H9 (cell line): ENCODE results near the gene SNX33. TPM values are rescaled to one million over a fixed set of nuclear protein-coding genes. Genes with fewer than 3 reads are reported as not detected.

Experiments
- DNase-seq: peaks from one replicate; pipeline ENCODE4 v3.0.0-alpha.2; 2017
- H2AFZ ChIP-seq: one replicate; pipeline ENCODE4 v1.6.1; 2013; ENCODE audit warnings: mild to moderate bottlenecking, low read length, control low read depth, moderate library complexity
- H2AK5ac ChIP-seq: 2 replicates; pipeline ENCODE4 v1.6.1; 2013; ENCODE audit warnings: low read length, control low read depth, mixed read lengths; ENCODE audit not compliant: insufficient read length
- H2BK120ac ChIP-seq: one replicate; pipeline ENCODE4 v1.6.1; 2013; ENCODE audit warnings: low read depth, mild to moderate bottlenecking, low read length, control low read depth, inconsistent platforms; ENCODE audit not compliant: poor library complexity, severe bottlenecking
- H2BK12ac ChIP-seq: 2 replicates; pipeline ENCODE4 v1.6.1; 2013; ENCODE audit warnings: low read length, control low read depth, mixed read lengths, low read depth; ENCODE audit not compliant: insufficient read length
- H2BK15ac ChIP-seq: 2 replicates; pipeline ENCODE4 v1.6.1; 2013; ENCODE audit warnings: low read depth, low read length, control low read depth
- H2BK20ac ChIP-seq: one replicate; pipeline ENCODE4 v1.6.1; 2013; ENCODE audit warnings: low read depth, mild to moderate bottlenecking, low read length, control low read depth, inconsistent platforms; ENCODE audit not compliant: poor library complexity, severe bottlenecking
- H2BK5ac ChIP-seq: 2 replicates; pipeline ENCODE4 v1.6.1; 2013; ENCODE audit warnings: low read length, control low read depth, mixed read lengths; ENCODE audit not compliant: insufficient read length
- H3K14ac ChIP-seq: 2 replicates; pipeline ENCODE4 v1.6.1; 2013; ENCODE audit warnings: low read length, control low read depth; ENCODE audit not compliant: insufficient read depth
- H3K18ac ChIP-seq: 2 replicates; pipeline ENCODE4 v1.6.1; 2013; ENCODE audit warnings: low read depth, mild to moderate bottlenecking, mixed read lengths, low read length, control low read depth; ENCODE audit not compliant: insufficient read length
- H3K23ac ChIP-seq: 2 replicates; pipeline ENCODE4 v1.6.1; 2013; ENCODE audit warnings: low read length, control low read depth, mixed read lengths, low read depth; ENCODE audit not compliant: insufficient read length
- H3K23me2 ChIP-seq: 2 replicates; pipeline ENCODE4 v1.6.1; 2013; ENCODE audit warnings: low read depth, mild to moderate bottlenecking, mixed read lengths, low read length, control low read depth; ENCODE audit not compliant: insufficient read length, poor library complexity, severe bottlenecking
- H3K27ac ChIP-seq: 2 replicates; pipeline ENCODE4 v1.5.1; 2013; ENCODE audit warnings: low read length, control low read depth, mixed read lengths, low read depth; ENCODE audit not compliant: insufficient read length
- H3K27me3 ChIP-seq: 2 replicates; pipeline ENCODE4 v1.6.1; 2013; ENCODE audit warnings: low read length, control low read depth, inconsistent platforms; ENCODE audit not compliant: insufficient read depth
- H3K4ac ChIP-seq: 2 replicates; pipeline ENCODE4 v1.6.1; 2013; ENCODE audit warnings: low read depth, mild to moderate bottlenecking, control low read depth, inconsistent platforms, low read length, moderate library complexity
- H3K4me1 ChIP-seq: 2 replicates; pipeline ENCODE4 v1.6.1; 2013; ENCODE audit warnings: low read length, control low read depth, inconsistent platforms; ENCODE audit not compliant: insufficient read depth
- H3K4me2 ChIP-seq: 2 replicates; pipeline ENCODE4 v1.6.1; 2013; ENCODE audit warnings: low read length, control low read depth, mixed read lengths; ENCODE audit not compliant: insufficient read length, insufficient read depth
- H3K56ac ChIP-seq: 2 replicates; pipeline ENCODE4 v1.6.1; 2013; ENCODE audit warnings: low read depth, mild to moderate bottlenecking, mixed read lengths, low read length, control low read depth; ENCODE audit not compliant: insufficient read length
- H3K79me1 ChIP-seq: 2 replicates; pipeline ENCODE4 v1.6.1; 2013; ENCODE audit warnings: low read depth, mild to moderate bottlenecking, moderate library complexity, low read length, control low read depth, inconsistent platforms; ENCODE audit not compliant: insufficient read depth, poor library complexity, severe bottlenecking
- H3K79me2 ChIP-seq: 2 replicates; pipeline ENCODE4 v1.6.1; 2013; ENCODE audit warnings: low read length, control low read depth, inconsistent platforms; ENCODE audit not compliant: insufficient read depth
- H3K9ac ChIP-seq: 2 replicates; pipeline ENCODE4 v1.6.1; 2013; ENCODE audit warnings: low read length, control low read depth, mixed read lengths; ENCODE audit not compliant: insufficient read length; ENCODE audit errors: extremely low read depth
- H3K9me3 ChIP-seq: one replicate; pipeline ENCODE4 v1.6.1; 2013; ENCODE audit warnings: low read depth, low read length, inconsistent platforms; ENCODE audit not compliant: control insufficient read depth
- H3T11ph ChIP-seq: one replicate; pipeline ENCODE4 v1.6.1; 2013; ENCODE audit warnings: mild to moderate bottlenecking, low read length, control low read depth, inconsistent platforms
- H4K20me1 ChIP-seq: one replicate; pipeline ENCODE4 v1.6.1; 2013; ENCODE audit not compliant: control insufficient read depth, insufficient read length, insufficient read depth
- H4K5ac ChIP-seq: 2 replicates; pipeline ENCODE4 v1.6.1; 2013; ENCODE audit warnings: low read depth, mild to moderate bottlenecking, mixed read lengths, low read length, control low read depth; ENCODE audit not compliant: insufficient read length
- H4K8ac ChIP-seq: replicated peaks from 2 replicates; pipeline ENCODE4 v1.6.1; 2013; ENCODE audit warnings: low read length, control low read depth, mixed read lengths, low read depth; ENCODE audit not compliant: insufficient read length
- H4K91ac ChIP-seq: 2 replicates; pipeline ENCODE4 v1.6.1; 2013; ENCODE audit warnings: low read depth, mild to moderate bottlenecking, moderate library complexity, mixed read lengths, low read length, control low read depth; ENCODE audit not compliant: insufficient read length
- H3K27ac Mint-ChIP-seq, 3 experiments: 2 replicates in 2 of 3; 3 replicates in 1 of 3; pipeline ENCODE4 v1.8.0; 2020 to 2021; ENCODE audit warnings: mixed read lengths in 3 of 3, mild to moderate bottlenecking in 1 of 3, moderate library complexity in 1 of 3
- H3K27me3 Mint-ChIP-seq: 2 replicates; pipeline ENCODE4 v1.8.0; 2021; ENCODE audit warnings: low read depth, mild to moderate bottlenecking, moderate library complexity, mixed read lengths
- H3K36me3 Mint-ChIP-seq, 3 experiments: 2 replicates in 2 of 3; 3 replicates in 1 of 3; pipeline ENCODE4 v1.8.0; 2020 to 2021; ENCODE audit warnings: low read depth in 3 of 3, mixed read lengths in 3 of 3; ENCODE audit not compliant: insufficient read depth in 1 of 3
- H3K4me1 Mint-ChIP-seq, 2 experiments: 2 replicates each; pipeline ENCODE4 v1.8.0; 2020; ENCODE audit warnings: mixed read lengths in 2 of 2
- H3K4me3 Mint-ChIP-seq, 2 experiments: 2 replicates in 1 of 2; 3 replicates in 1 of 2; pipeline ENCODE4 v1.8.0; 2020 to 2021; ENCODE audit warnings: mild to moderate bottlenecking in 2 of 2, mixed read lengths in 2 of 2, moderate library complexity in 1 of 2
- H3K9me3 Mint-ChIP-seq, 2 experiments: 2 replicates in 1 of 2; 3 replicates in 1 of 2; pipeline ENCODE4 v1.8.0; 2020; ENCODE audit warnings: mild to moderate bottlenecking in 2 of 2, mixed read lengths in 2 of 2, moderate library complexity in 1 of 2
- WGBS: extraction: QIAGEN DNeasy Blood & Tissue Kit; methylation state at CpG from one replicate; pipeline ENCODE4 v1.1.7; 2013; ENCODE audit warnings: missing lambda C conversion rate, low lambda C conversion rate, mixed read lengths; ENCODE audit not compliant: insufficient read length; ENCODE audit errors: extremely low coverage; 5-methylcytosine and 5-hydroxymethylcytosine counted together
- total RNA-seq: library from RNA; stranded (reverse); gene quantifications from 2 replicates; pipeline ENCODE4 v1.2.1, GENCODE V29; 2021
- TF ChIP-seq, protein P1 (sequence below): fragments of 200-600 bp; sonication (generic); conservative IDR thresholded peaks from 3 replicates; pipeline ENCODE4 v1.8.0; 2021; ENCODE audit warnings: antibody characterized with exemption, mild to moderate bottlenecking

Gene SNX33
- total RNA-seq, 1 experiment from 2014 or later: 17.7 TPM

GRCh38 chr15:75656331-75656730 lies 8.6 kb downstream of the SNX33 start:
- H3K4me1 Mint-ChIP-seq: peaks cover 19 to 25% of the 10 kb centered on the region in 2 experiments

More at GRCh38 chr15:75656331-75656730, 8.6 kb downstream of the SNX33 start:
- Histone ChIP-seq H3K4me1 (0 out of 2 replicates have a peak, but pooled peaks cover under 1% of the 10 kb centered on the region), H3K4me2 (no peak overlapping the region), H4K5ac (no peak overlapping the region), H3K79me2 (no peaks in the 10 kb centered on the region; the same call in 1 of the 2 replicates), H3K79me1 (no peaks in the 10 kb centered on the region), H2AFZ (no peak overlapping the region), H3K56ac (no peak overlapping the region), H3K14ac (no peak overlapping the region), H3K18ac (no peak overlapping the region), H2AK5ac (no peak overlapping the region), H3K4ac (no peak overlapping the region), H3K27me3 (no peaks in the 10 kb centered on the region), H4K91ac (no peak overlapping the region), H3T11ph (no peak overlapping the region), H3K9me3 (no peaks in the 10 kb centered on the region), H2BK15ac (no peak overlapping the region), H2BK20ac (no peak overlapping the region), H3K27ac (no peak overlapping the region), H4K8ac (no peak overlapping the region), H3K23me2 (no peaks in the 10 kb centered on the region), H2BK5ac (no peak overlapping the region), H2BK12ac (no peak overlapping the region), H4K20me1 (no peaks in the 10 kb centered on the region), H3K23ac (no peak overlapping the region), H2BK120ac (no peak overlapping the region), H3K9ac (no peak overlapping the region)
- no peak for DNase-seq
- Mint-ChIP-seq H3K4me3 (no peak overlapping the region), H3K27ac (peak overlapping the region; percentile 34 to 64 (median 48); a peak in 3 of 7 replicates), H3K9me3 (no peaks in the 10 kb centered on the region), H3K27me3 (no peaks in the 10 kb centered on the region), H3K36me3 (peaks cover 18 to 48% (median 31%) of the 10 kb centered on the region in 3 experiments)
- no CpG with 5 or more reads among the region's 5 CpGs for WGBS
- TF ChIP-seq, protein P1, sequence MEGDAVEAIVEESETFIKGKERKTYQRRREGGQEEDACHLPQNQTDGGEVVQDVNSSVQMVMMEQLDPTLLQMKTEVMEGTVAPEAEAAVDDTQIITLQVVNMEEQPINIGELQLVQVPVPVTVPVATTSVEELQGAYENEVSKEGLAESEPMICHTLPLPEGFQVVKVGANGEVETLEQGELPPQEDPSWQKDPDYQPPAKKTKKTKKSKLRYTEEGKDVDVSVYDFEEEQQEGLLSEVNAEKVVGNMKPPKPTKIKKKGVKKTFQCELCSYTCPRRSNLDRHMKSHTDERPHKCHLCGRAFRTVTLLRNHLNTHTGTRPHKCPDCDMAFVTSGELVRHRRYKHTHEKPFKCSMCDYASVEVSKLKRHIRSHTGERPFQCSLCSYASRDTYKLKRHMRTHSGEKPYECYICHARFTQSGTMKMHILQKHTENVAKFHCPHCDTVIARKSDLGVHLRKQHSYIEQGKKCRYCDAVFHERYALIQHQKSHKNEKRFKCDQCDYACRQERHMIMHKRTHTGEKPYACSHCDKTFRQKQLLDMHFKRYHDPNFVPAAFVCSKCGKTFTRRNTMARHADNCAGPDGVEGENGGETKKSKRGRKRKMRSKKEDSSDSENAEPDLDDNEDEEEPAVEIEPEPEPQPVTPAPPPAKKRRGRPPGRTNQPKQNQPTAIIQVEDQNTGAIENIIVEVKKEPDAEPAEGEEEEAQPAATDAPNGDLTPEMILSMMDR: no peak
